ENCODE measurements around the gene EVA1C. TPM values are rescaled to one million over a fixed set of nuclear protein-coding genes. Genes with fewer than 3 reads are reported as not detected.

EVA1C gene
- total and polyA plus RNA-seq, 10 of the 15 experiments (the other 5 are each of a cell fraction or from before 2014, with no cell fraction given), result 0.13 to 0.56 (median 0.34) TPM; not detected in 7

DNA sequence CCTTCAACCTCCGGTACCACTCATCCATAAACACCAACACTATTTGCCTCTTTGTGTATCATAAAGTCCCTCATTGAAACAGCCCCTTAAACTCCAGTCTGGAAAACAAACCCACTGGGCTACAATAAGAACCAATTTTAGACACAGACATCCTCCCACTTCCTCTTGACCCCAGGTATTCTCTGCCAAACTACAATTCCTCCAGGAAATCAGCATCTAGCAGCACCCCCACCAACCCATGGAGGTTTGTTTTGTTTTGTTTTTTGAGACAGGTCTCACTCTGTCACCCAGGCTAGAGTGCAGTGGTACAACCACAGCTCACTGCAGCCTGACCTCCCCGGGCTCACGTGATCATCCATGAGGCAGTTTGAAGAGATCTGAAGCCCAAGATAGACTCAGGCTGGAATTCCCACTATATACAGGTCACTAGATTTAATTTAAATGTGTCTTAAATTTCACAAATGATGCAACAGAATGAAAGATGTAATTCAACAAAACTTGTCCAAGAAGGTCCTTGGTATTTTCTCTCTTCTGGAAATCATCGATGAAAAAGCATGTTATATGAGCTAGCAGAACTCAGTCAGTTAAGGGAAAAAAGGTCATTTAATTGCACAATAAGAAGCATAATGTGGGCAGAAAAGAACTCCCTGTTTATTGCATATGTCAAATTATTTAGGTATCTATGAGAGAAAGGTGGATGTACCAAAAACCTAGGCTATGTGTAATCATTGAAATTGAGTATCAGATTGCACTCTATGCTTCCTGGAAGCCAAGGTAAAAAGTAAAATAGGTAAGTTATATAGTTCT lies 142.5 kb downstream of the EVA1C start (continued):
- TF ChIP-seq, protein P1, sequence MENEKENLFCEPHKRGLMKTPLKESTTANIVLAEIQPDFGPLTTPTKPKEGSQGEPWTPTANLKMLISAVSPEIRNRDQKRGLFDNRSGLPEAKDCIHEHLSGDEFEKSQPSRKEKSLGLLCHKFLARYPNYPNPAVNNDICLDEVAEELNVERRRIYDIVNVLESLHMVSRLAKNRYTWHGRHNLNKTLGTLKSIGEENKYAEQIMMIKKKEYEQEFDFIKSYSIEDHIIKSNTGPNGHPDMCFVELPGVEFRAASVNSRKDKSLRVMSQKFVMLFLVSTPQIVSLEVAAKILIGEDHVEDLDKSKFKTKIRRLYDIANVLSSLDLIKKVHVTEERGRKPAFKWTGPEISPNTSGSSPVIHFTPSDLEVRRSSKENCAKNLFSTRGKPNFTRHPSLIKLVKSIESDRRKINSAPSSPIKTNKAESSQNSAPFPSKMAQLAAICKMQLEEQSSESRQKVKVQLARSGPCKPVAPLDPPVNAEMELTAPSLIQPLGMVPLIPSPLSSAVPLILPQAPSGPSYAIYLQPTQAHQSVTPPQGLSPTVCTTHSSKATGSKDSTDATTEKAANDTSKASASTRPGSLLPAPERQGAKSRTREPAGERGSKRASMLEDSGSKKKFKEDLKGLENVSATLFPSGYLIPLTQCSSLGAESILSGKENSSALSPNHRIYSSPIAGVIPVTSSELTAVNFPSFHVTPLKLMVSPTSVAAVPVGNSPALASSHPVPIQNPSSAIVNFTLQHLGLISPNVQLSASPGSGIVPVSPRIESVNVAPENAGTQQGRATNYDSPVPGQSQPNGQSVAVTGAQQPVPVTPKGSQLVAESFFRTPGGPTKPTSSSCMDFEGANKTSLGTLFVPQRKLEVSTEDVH (IDR thresholded peaks at IDR 0.05; ENCODE audit: low read depth, partially characterized antibody), result no peak
- no peak for TF ChIP-seq NFXL1 (IDR thresholded peaks at IDR 0.05; ENCODE audit: borderline replicate concordance)

DNA sequence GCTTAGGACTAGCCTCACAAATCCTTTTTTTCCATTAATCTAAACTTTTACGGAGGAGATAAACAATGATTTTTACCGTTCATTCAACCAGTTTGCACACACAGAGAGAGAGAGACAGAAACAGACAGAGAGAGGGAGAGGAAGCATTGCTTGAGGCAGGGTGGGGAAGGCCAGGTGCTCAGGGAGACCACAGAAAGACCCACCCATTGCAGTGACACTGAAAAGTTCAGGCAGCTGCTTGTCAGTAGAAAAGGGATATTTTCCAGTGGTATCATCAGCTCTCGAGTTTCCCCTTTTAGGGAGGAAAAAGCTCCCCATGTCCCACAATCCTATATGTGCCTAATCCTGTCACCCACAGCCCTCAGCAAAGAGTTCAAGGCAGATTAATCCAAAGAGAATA lies 145.6 kb downstream of the EVA1C start:
- intact Hi-C loops (cut with micrococcal nuclease; ENCODE audit: unreplicated experiment) (no loop called here), in situ Hi-C loops (cut with MboI) (no loop called here)
- H3K9me3 ChIP-seq (replicated peaks; ENCODE audit: control insufficient read depth, insufficient read depth, low read length), result no peaks in the 10 kb centered on the region
- H3K4me3 ChIP-seq, result no peak overlapping the region
- no peak overlapping the region for H3K27ac ChIP-seq (ENCODE audit: control insufficient read depth, insufficient read depth)
- BruUV-seq (replicated peaks), result no TSS peak
- ChIA-PET RAD21 (ENCODE audit: unreplicated experiment) (interaction anchor here (0.7 kb wide), 1 partner anchor 156 kb away, joined by 3 read pairs; no protein-coding TSS in a partner anchor), SMC1A (ENCODE audit: uncharacterized antibody, unreplicated experiment) (interaction anchor here (1.5 kb wide), 1 partner anchor 11 kb away, joined by 3 read pairs; no protein-coding TSS in a partner anchor), CTCF (no interaction called here), POLR2A (no interaction called here)
- WGBS (ENCODE audit: insufficient coverage, insufficient replicate concordance, low lambda C conversion rate, missing lambda C conversion rate), result 7% methylated on average over 3 of the region's 3 CpGs
- no peaks in the 10 kb centered on the region for H3K4me1 ChIP-seq (ENCODE audit: control insufficient read depth, insufficient read depth, low read length)
- no peaks in the 10 kb centered on the region for H3K36me3 ChIP-seq (ENCODE audit: control insufficient read depth in 2 of 2, insufficient read depth in 2 of 2, low read length in 1 of 2)
- no peak overlapping the region for H3K4me2 ChIP-seq (ENCODE audit: control insufficient read depth, insufficient read depth)
- FAIRE-seq (no peak), DNase-seq (ENCODE audit: low read depth, low spot score) (no peak), ATAC-seq (no peak)
- no peaks in the 10 kb centered on the region for H3K27me3 ChIP-seq (replicated peaks in 1 of 2; ENCODE audit: control insufficient read depth in 2 of 2, insufficient read depth in 2 of 2, low read length in 1 of 2)
- H3K9ac ChIP-seq (ENCODE audit: control insufficient read depth, insufficient read depth, low read length), result no peak overlapping the region
- H3K79me2 ChIP-seq (ENCODE audit: control insufficient read depth, insufficient read depth, low read length), result no peaks in the 10 kb centered on the region
- no peaks in the 10 kb centered on the region for H4K20me1 ChIP-seq (ENCODE audit: control insufficient read depth, insufficient read depth)
- H2AFZ ChIP-seq (ENCODE audit: control insufficient read depth, low read depth, low read length), result no peak overlapping the region
- TF ChIP-seq, protein P2, sequence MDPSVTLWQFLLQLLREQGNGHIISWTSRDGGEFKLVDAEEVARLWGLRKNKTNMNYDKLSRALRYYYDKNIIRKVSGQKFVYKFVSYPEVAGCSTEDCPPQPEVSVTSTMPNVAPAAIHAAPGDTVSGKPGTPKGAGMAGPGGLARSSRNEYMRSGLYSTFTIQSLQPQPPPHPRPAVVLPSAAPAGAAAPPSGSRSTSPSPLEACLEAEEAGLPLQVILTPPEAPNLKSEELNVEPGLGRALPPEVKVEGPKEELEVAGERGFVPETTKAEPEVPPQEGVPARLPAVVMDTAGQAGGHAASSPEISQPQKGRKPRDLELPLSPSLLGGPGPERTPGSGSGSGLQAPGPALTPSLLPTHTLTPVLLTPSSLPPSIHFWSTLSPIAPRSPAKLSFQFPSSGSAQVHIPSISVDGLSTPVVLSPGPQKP (IDR thresholded peaks at IDR 0.05; ENCODE audit: low read depth, low read length), result no peak
- TF ChIP-seq, protein P3, sequence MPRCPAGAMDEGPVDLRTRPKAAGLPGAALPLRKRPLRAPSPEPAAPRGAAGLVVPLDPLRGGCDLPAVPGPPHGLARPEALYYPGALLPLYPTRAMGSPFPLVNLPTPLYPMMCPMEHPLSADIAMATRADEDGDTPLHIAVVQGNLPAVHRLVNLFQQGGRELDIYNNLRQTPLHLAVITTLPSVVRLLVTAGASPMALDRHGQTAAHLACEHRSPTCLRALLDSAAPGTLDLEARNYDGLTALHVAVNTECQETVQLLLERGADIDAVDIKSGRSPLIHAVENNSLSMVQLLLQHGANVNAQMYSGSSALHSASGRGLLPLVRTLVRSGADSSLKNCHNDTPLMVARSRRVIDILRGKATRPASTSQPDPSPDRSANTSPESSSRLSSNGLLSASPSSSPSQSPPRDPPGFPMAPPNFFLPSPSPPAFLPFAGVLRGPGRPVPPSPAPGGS (IDR thresholded peaks at IDR 0.05; ENCODE audit: borderline replicate concordance, insufficient read depth, low read depth, low read length, poor library complexity, severe bottlenecking), result no peak
- TF ChIP-seq HDAC2 (IDR thresholded peaks at IDR 0.05), result no peak
- TF ChIP-seq YY1 (IDR thresholded peaks at IDR 0.05; ENCODE audit: low read depth, low read length), result no peak
- no peak for TF ChIP-seq ESRRA (IDR thresholded peaks at IDR 0.05; ENCODE audit: low read length)
- no peak for TF ChIP-seq EED (IDR thresholded peaks at IDR 0.05; ENCODE audit: low read depth)
- TF ChIP-seq, protein P4, sequence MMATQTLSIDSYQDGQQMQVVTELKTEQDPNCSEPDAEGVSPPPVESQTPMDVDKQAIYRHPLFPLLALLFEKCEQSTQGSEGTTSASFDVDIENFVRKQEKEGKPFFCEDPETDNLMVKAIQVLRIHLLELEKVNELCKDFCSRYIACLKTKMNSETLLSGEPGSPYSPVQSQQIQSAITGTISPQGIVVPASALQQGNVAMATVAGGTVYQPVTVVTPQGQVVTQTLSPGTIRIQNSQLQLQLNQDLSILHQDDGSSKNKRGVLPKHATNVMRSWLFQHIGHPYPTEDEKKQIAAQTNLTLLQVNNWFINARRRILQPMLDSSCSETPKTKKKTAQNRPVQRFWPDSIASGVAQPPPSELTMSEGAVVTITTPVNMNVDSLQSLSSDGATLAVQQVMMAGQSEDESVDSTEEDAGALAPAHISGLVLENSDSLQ (IDR thresholded peaks at IDR 0.05), result no peak
- TF ChIP-seq, protein P5, sequence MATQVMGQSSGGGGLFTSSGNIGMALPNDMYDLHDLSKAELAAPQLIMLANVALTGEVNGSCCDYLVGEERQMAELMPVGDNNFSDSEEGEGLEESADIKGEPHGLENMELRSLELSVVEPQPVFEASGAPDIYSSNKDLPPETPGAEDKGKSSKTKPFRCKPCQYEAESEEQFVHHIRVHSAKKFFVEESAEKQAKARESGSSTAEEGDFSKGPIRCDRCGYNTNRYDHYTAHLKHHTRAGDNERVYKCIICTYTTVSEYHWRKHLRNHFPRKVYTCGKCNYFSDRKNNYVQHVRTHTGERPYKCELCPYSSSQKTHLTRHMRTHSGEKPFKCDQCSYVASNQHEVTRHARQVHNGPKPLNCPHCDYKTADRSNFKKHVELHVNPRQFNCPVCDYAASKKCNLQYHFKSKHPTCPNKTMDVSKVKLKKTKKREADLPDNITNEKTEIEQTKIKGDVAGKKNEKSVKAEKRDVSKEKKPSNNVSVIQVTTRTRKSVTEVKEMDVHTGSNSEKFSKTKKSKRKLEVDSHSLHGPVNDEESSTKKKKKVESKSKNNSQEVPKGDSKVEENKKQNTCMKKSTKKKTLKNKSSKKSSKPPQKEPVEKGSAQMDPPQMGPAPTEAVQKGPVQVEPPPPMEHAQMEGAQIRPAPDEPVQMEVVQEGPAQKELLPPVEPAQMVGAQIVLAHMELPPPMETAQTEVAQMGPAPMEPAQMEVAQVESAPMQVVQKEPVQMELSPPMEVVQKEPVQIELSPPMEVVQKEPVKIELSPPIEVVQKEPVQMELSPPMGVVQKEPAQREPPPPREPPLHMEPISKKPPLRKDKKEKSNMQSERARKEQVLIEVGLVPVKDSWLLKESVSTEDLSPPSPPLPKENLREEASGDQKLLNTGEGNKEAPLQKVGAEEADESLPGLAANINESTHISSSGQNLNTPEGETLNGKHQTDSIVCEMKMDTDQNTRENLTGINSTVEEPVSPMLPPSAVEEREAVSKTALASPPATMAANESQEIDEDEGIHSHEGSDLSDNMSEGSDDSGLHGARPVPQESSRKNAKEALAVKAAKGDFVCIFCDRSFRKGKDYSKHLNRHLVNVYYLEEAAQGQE (IDR thresholded peaks at IDR 0.05; ENCODE audit: low read depth, low read length), result no peak
- TF ChIP-seq BMI1 (IDR thresholded peaks at IDR 0.05; ENCODE audit: borderline replicate concordance), result no peak
